Measurements from ENCODE around the gene NRM.

The NRM gene

GRCh38 chr6:30688569-30688968 lies 2.2 kb downstream of the NRM start:
- TF ChIP-seq ZNF8 (CRISPR knock-in tag; IDR thresholded peaks at IDR 0.05): no peak
- no peak for TF ChIP-seq TSHZ2 (CRISPR knock-in tag; IDR thresholded peaks at IDR 0.05)
- TF ChIP-seq ZFP30 (CRISPR knock-in tag; IDR thresholded peaks at IDR 0.05): no peak
- TF ChIP-seq CREB5 (CRISPR knock-in tag; IDR thresholded peaks at IDR 0.05; ENCODE audit: low read depth): no peak
- no peak for TF ChIP-seq ESRRG (CRISPR knock-in tag; IDR thresholded peaks at IDR 0.05)
- no peak for TF ChIP-seq OSR1 (CRISPR knock-in tag; IDR thresholded peaks at IDR 0.05)
- no peak for ATAC-seq

- ATAC-seq: peak; percentile 11
- TF ChIP-seq ZFP3 (CRISPR knock-in tag; IDR thresholded peaks at IDR 0.05) (no peak), ZNF70 (CRISPR knock-in tag; IDR thresholded peaks at IDR 0.05) (no peak), OSR1 (CRISPR knock-in tag; IDR thresholded peaks at IDR 0.05) (no peak), BACH2 (CRISPR knock-in tag; IDR thresholded peaks at IDR 0.05; ENCODE audit: borderline replicate concordance) (no peak), ZNF565 (CRISPR knock-in tag; conservative IDR thresholded peaks at IDR 0.05; ENCODE audit: low read depth) (no peak), CSDC2 (CRISPR knock-in tag; IDR thresholded peaks at IDR 0.05) (no peak), TOX (CRISPR knock-in tag; IDR thresholded peaks at IDR 0.05; ENCODE audit: borderline replicate concordance) (no peak), RARB (CRISPR knock-in tag; IDR thresholded peaks at IDR 0.05) (no peak), SNAI2 (CRISPR knock-in tag; IDR thresholded peaks at IDR 0.05) (no peak), ZFP30 (CRISPR knock-in tag; IDR thresholded peaks at IDR 0.05) (no peak), GLIS3 (CRISPR knock-in tag; IDR thresholded peaks at IDR 0.05) (no peak), CREB5 (CRISPR knock-in tag; IDR thresholded peaks at IDR 0.05; ENCODE audit: low read depth) (no peak), ZC3H10 (CRISPR knock-in tag; IDR thresholded peaks at IDR 0.05) (no peak), CSRNP3 (CRISPR knock-in tag; IDR thresholded peaks at IDR 0.05) (no peak), POU6F1 (CRISPR knock-in tag; IDR thresholded peaks at IDR 0.05; ENCODE audit: borderline replicate concordance, low read depth) (no peak), PATZ1 (CRISPR knock-in tag; IDR thresholded peaks at IDR 0.05; ENCODE audit: borderline replicate concordance) (no peak)
These were observed 2.9 kb downstream of the NRM start for GRCh38 chr6:30687659-30688431.

All from SK-N-SH treated with all-trans-retinoic acid at 6 μM for 48 hours (cell line).